ENCODE data around the gene CPVL.

DNA sequence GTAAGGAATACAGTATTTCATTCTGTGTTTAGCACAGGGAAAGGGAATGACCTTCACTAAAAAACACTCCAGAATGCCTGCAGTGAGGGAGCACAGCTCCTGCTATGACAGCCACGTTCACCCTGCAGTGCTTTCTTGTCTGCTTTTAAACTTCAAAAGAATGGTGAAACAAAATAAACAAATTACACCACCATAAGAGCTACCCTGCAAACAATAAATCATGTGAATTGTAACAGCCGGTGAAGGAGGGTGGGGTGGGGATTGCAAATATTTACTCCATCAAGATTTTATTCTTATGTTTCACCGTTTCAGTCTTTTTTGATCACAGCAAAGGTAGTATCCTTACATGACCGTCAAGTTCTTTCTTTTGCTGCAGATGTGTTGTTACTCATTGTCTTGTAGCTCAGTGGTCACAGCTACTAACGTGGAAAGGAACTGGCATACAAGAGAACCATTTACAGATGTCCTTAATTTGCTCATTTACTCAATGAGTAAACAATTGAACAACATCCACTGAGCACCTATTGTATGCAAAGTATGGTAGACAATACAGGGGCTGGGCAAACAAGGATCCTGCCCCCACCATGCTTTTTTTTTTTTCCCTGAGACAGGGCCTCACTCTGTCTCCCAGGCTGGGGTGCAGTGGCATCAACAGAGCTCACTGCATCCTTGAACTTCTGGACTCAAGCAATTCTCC lies 44.2 kb upstream of the CPVL start:
- TF ChIP-seq EHF (CRISPR knock-in tag; IDR thresholded peaks at IDR 0.05) (no peak), BHLHE40 (IDR thresholded peaks at IDR 0.05; ENCODE audit: low read depth, low read length) (no peak), RFX5 (IDR thresholded peaks at IDR 0.05) (no peak), JUN (IDR thresholded peaks at IDR 0.05) (no peak), RAD21 (conservative IDR thresholded peaks at IDR 0.05 in 1 of 2, IDR thresholded peaks at IDR 0.05 in 1 of 2) (no peak), POLR2A (IDR thresholded peaks at IDR 0.05; ENCODE audit: low read length) (no peak), CBX8 (IDR thresholded peaks at IDR 0.05) (no peak), SMC3 (IDR thresholded peaks at IDR 0.05) (no peak), EP300 (IDR thresholded peaks at IDR 0.05) (no peak), ZFP36 (IDR thresholded peaks at IDR 0.05; ENCODE audit: borderline replicate concordance, partially characterized antibody) (no peak), MAFK (IDR thresholded peaks at IDR 0.05; ENCODE audit: partially characterized antibody) (no peak)
- TF ChIP-seq, protein P1, sequence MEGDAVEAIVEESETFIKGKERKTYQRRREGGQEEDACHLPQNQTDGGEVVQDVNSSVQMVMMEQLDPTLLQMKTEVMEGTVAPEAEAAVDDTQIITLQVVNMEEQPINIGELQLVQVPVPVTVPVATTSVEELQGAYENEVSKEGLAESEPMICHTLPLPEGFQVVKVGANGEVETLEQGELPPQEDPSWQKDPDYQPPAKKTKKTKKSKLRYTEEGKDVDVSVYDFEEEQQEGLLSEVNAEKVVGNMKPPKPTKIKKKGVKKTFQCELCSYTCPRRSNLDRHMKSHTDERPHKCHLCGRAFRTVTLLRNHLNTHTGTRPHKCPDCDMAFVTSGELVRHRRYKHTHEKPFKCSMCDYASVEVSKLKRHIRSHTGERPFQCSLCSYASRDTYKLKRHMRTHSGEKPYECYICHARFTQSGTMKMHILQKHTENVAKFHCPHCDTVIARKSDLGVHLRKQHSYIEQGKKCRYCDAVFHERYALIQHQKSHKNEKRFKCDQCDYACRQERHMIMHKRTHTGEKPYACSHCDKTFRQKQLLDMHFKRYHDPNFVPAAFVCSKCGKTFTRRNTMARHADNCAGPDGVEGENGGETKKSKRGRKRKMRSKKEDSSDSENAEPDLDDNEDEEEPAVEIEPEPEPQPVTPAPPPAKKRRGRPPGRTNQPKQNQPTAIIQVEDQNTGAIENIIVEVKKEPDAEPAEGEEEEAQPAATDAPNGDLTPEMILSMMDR (IDR thresholded peaks at IDR 0.05), result no peak

Data from A549 (cell line).